Stimulated activated CD4-positive, alpha-beta T cell treated with anti-CD3 and anti-CD28 coated beads, Interleukin-2, amount 100 ng/mL, for 48 hours (primary cell): ENCODE results near the gene TRIM47.
A peak's percentile ranks its signal among the peaks of the same experiment; 100 is the strongest.

Experiments used
- DNase-seq, 2 donors: peaks; one replicate each; pipeline ENCODE4 v3.0.0-alpha.2; 2020

TRIM47 gene

GRCh38 chr17:75845058-75845711 is 33.2 kb downstream of the TRIM47 start:
- DNase-seq = peak; percentile 61 to 67

- DNase-seq = no peak
These were observed 33.8 kb downstream of the TRIM47 start for GRCh38 chr17:75844530-75845057.

GRCh38 chr17:75843577-75844529 is 34.5 kb downstream of the TRIM47 start, which contains the start of gene UNC13D:
Gene UNC13D, minus strand, starts transcription at chr17:75844404. Its CDS starts 67 bp downstream, at chr17:75844337.
- DNase-seq = peak in 1 of 2 donors; percentile 47

GRCh38 chr17:75842963-75843576 is 35.3 kb downstream of the TRIM47 start:
- no peak for DNase-seq

- no peak for DNase-seq
These were observed 36.0 kb downstream of the TRIM47 start for GRCh38 chr17:75842411-75842810.

GRCh38 chr17:75840799-75841164 is 37.6 kb downstream of the TRIM47 start:
- no peak for DNase-seq

- no peak for DNase-seq
These were observed 38.2 kb downstream of the TRIM47 start for GRCh38 chr17:75839942-75840798.

GRCh38 chr17:75838410-75838809 is 40.0 kb downstream of the TRIM47 start:
- no peak for DNase-seq

- no peak for DNase-seq
These were observed 40.5 kb downstream of the TRIM47 start for GRCh38 chr17:75837899-75838298.

GRCh38 chr17:75836605-75837004 is 41.8 kb downstream of the TRIM47 start:
- no peak for DNase-seq

GRCh38 chr17:75835654-75835987 is 42.8 kb downstream of the TRIM47 start:
- no peak for DNase-seq

- DNase-seq = no peak
These were observed 43.3 kb downstream of the TRIM47 start for GRCh38 chr17:75834928-75835653.

- no peak for DNase-seq
These were observed 44.0 kb downstream of the TRIM47 start for GRCh38 chr17:75834279-75834920.

GRCh38 chr17:75832652-75833400 is 45.6 kb downstream of the TRIM47 start:
- DNase-seq = no peak

GRCh38 chr17:75832164-75832651 is 46.2 kb downstream of the TRIM47 start:
- DNase-seq = no peak

GRCh38 chr17:75831032-75831571 is 47.3 kb downstream of the TRIM47 start:
- no peak for DNase-seq

GRCh38 chr17:75830164-75831031 is 48.0 kb downstream of the TRIM47 start:
- no peak for DNase-seq

GRCh38 chr17:75829747-75830146 is 48.6 kb downstream of the TRIM47 start:
- no peak for DNase-seq

GRCh38 chr17:75828741-75829140 is 49.6 kb downstream of the TRIM47 start:
- no peak for DNase-seq
